ENCODE data around the gene OR6F1.

The OR6F1 gene

GRCh38 chr1:247681288-247681897, 35.1 kb downstream of the OR6F1 start:
- Histone ChIP-seq H3K36me3 (ENCODE audit: control insufficient read depth, insufficient read depth, low read length) (no peaks in the 10 kb centered on the region), H3K79me2 (no peaks in the 10 kb centered on the region), H3K9me3 (ENCODE audit: control insufficient read depth, low read length) (no peaks in the 10 kb centered on the region), H3K4me2 (ENCODE audit: low read length) (no peak overlapping the region), H3K27ac (no peak overlapping the region), H3K4me3 (ENCODE audit: low read depth, low read length) (no peak overlapping the region), H3K27me3 (ENCODE audit: control insufficient read depth, insufficient read depth, low read length) (no peaks in the 10 kb centered on the region), H3K9ac (no peak overlapping the region), H2AFZ (no peak overlapping the region), H3K4me1 (no peaks in the 10 kb centered on the region)
- TF ChIP-seq, protein P1, sequence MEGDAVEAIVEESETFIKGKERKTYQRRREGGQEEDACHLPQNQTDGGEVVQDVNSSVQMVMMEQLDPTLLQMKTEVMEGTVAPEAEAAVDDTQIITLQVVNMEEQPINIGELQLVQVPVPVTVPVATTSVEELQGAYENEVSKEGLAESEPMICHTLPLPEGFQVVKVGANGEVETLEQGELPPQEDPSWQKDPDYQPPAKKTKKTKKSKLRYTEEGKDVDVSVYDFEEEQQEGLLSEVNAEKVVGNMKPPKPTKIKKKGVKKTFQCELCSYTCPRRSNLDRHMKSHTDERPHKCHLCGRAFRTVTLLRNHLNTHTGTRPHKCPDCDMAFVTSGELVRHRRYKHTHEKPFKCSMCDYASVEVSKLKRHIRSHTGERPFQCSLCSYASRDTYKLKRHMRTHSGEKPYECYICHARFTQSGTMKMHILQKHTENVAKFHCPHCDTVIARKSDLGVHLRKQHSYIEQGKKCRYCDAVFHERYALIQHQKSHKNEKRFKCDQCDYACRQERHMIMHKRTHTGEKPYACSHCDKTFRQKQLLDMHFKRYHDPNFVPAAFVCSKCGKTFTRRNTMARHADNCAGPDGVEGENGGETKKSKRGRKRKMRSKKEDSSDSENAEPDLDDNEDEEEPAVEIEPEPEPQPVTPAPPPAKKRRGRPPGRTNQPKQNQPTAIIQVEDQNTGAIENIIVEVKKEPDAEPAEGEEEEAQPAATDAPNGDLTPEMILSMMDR (IDR thresholded peaks at IDR 0.05) = no peak

DNA sequence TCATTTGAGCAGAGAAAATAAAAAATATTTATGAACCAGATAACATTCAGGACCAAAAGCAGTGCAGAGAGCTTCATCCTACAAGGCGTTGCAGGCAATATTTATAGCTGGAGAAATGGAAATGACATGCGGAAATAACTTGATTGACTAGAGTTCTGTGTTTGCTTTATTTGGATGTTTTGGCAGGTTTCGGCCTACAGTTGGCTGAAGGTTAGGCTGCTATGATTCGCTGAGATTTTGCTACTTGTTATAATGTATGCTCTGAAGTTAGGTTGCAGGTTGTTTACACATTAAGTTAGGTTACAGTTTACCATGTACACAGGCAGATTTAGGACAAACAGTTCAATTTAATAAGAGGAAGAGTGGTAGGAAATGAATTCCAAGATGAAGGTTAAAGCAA, 36.3 kb downstream of the OR6F1 start:
- Histone ChIP-seq H2AFZ (no peak overlapping the region), H3K36me3 (ENCODE audit: control insufficient read depth, insufficient read depth, low read length) (no peaks in the 10 kb centered on the region), H3K9me3 (ENCODE audit: control insufficient read depth, low read length) (no peaks in the 10 kb centered on the region), H3K27ac (no peak overlapping the region), H3K4me3 (ENCODE audit: low read depth, low read length) (no peak overlapping the region), H3K27me3 (ENCODE audit: control insufficient read depth, insufficient read depth, low read length) (no peaks in the 10 kb centered on the region), H3K79me2 (no peaks in the 10 kb centered on the region), H3K4me1 (no peaks in the 10 kb centered on the region), H3K4me2 (ENCODE audit: low read length) (no peak overlapping the region), H3K9ac (no peak overlapping the region)
- TF ChIP-seq, protein P1 (IDR thresholded peaks at IDR 0.05) = no peak

- H3K27me3 ChIP-seq (ENCODE audit: control insufficient read depth, insufficient read depth, low read length) = no peaks in the 10 kb centered on the region
- H3K27ac ChIP-seq = no peak within 1 kb of the TSS
- H3K36me3 ChIP-seq (ENCODE audit: control insufficient read depth, insufficient read depth, low read length) = no peaks in the 10 kb centered on the region
- no peak within 1 kb of the TSS for H2AFZ ChIP-seq
- no peak within 1 kb of the TSS for H3K9ac ChIP-seq
- no peaks in the 10 kb centered on the region for H3K79me2 ChIP-seq
- no peaks in the 10 kb centered on the region for H3K4me1 ChIP-seq
- H3K4me2 ChIP-seq (ENCODE audit: low read length) = no peak within 1 kb of the TSS
- H3K4me3 ChIP-seq (ENCODE audit: low read depth, low read length) = no peak within 1 kb of the TSS
- H3K9me3 ChIP-seq (ENCODE audit: control insufficient read depth, low read length) = no peaks in the 10 kb centered on the region
- TF ChIP-seq, protein P1 (IDR thresholded peaks at IDR 0.05) = no peak
Observed at GRCh38 chr1:247679639-247680038, 36.8 kb downstream of the OR6F1 start, which contains the start of gene OR13G1. Gene OR13G1 (minus strand): TSS chr1:247679739. CDS start chr1:247673041, 6,698 bp downstream.

DNA sequence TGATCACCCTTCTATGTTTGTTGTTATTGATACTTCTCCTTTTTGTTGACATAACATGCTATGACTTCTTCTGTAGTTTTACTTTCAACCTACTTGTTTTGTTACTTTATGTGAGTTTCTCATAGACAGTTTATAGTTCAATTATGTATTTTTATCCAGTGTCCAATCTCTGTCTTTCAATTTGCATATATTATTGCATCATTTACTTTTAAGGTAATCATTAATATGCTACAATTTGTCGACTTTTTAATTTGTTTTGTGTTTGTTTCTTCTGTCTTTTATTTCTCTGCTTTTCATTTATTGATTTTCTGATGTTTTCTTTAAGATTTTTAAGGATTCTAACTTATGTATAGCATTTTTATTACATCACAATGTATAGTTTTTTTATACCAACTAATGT, 47.2 kb downstream of the OR6F1 start:
- Histone ChIP-seq H3K9ac (no peak overlapping the region), H3K9me3 (ENCODE audit: control insufficient read depth, low read length) (no peaks in the 10 kb centered on the region), H3K4me2 (ENCODE audit: low read length) (no peak overlapping the region), H3K27me3 (ENCODE audit: control insufficient read depth, insufficient read depth, low read length) (no peaks in the 10 kb centered on the region), H3K36me3 (ENCODE audit: control insufficient read depth, insufficient read depth, low read length) (no peaks in the 10 kb centered on the region), H2AFZ (no peak overlapping the region), H3K27ac (no peak overlapping the region), H3K79me2 (no peaks in the 10 kb centered on the region), H3K4me1 (no peaks in the 10 kb centered on the region), H3K4me3 (ENCODE audit: low read depth, low read length) (no peak overlapping the region)
- TF ChIP-seq, protein P1 (IDR thresholded peaks at IDR 0.05) = no peak

Measured in parathyroid adenoma (tissue), 2 donors.